ENCODE data around the gene GPALPP1.

GPALPP1 gene

GRCh38 chr13:45078003-45078402 lies 88.7 kb downstream of the GPALPP1 start:
- no peak for TF ChIP-seq POLR2A (IDR thresholded peaks at IDR 0.05; ENCODE audit: low read depth, low read length)
- TF ChIP-seq POLR2AphosphoS5 (IDR thresholded peaks at IDR 0.05; ENCODE audit: low read depth, low read length), result no peak
- no peak for TF ChIP-seq POU2F2 (IDR thresholded peaks at IDR 0.05; ENCODE audit: low read depth, low read length)
- no peak for TF ChIP-seq SPI1 (IDR thresholded peaks at IDR 0.05; ENCODE audit: low read depth, low read length)
- TF ChIP-seq TAF1 (IDR thresholded peaks at IDR 0.05; ENCODE audit: low read depth, low read length), result no peak
- TF ChIP-seq PAX5 (IDR thresholded peaks at IDR 0.05; ENCODE audit: insufficient read depth, low read length, severe bottlenecking), result no peak
- FAIRE-seq, result no peak
- DNase-seq (ENCODE audit: insufficient read length, low spot score), result no peak
